Right ventricle myocardium inferior (tissue), 1 donor: ENCODE results near the gene PRMT9. TPM values are rescaled to one million over a fixed set of nuclear protein-coding genes. Genes with fewer than 3 reads are reported as not detected.

Experiments
- ATAC-seq: fragments of 200-7000 bp; cut with Tn5 transposase; one replicate; pipeline ENCODE4 v1.9.1; 2020; ENCODE audit warnings: mild to moderate bottlenecking, moderate library complexity
- DNase-seq: peaks from one replicate; pipeline ENCODE4 v3.0.0; 2021; ENCODE audit errors: missing footprints
- intact Hi-C: fragments of 100-400 bp; cut with DNase I; formaldehyde crosslinking; loops from one replicate; pipeline ENCODE4 v1.11.0; 2022
- total RNA-seq: library from RNA; stranded (reverse); fragmentation: NEBNext Ultra II Directional; extraction: Animal tissue kit (Norgen Biotek cat#: 25700); gene quantifications from one replicate; pipeline ENCODE4 v1.2.1, GENCODE V29; 2021
- donor health status: DM: no; HTN: yes; CAD: no; lungs with severe emphysema.

PRMT9 gene
- total RNA-seq, 1 donor from 2014 or later = 4.2 TPM

- no peak for ATAC-seq
- DNase-seq = no peak
- intact Hi-C loops = no loop called here
These were observed 5.1 kb upstream of the PRMT9 start for GRCh38 chr4:147689067-147689466.

- peak; percentile 43 for ATAC-seq
- intact Hi-C loops = no loop called here
- no peak for DNase-seq
These were observed 773 bp downstream of the PRMT9 start for GRCh38 chr4:147683188-147683591.

- intact Hi-C loops = no loop called here
- DNase-seq (no peak), ATAC-seq (no peak)
These were observed 1.2 kb downstream of the PRMT9 start for GRCh38 chr4:147682755-147683154.

- ATAC-seq (no peak), DNase-seq (no peak)
- intact Hi-C loops = no loop called here
These were observed 5.0 kb downstream of the PRMT9 start for GRCh38 chr4:147678796-147679549.

- ATAC-seq = no peak
- DNase-seq = no peak
- intact Hi-C loops = no loop called here
These were observed 5.9 kb downstream of the PRMT9 start for GRCh38 chr4:147678106-147678505.

- ATAC-seq = no peak
- intact Hi-C loops = no loop called here
- no peak for DNase-seq
These were observed 9.5 kb downstream of the PRMT9 start for GRCh38 chr4:147674496-147674895.

GRCh38 chr4:147674073-147674472 is 9.9 kb downstream of the PRMT9 start:
- intact Hi-C loops = no loop called here
- ATAC-seq (no peak), DNase-seq (no peak)

GRCh38 chr4:147658501-147658900 is 25.5 kb downstream of the PRMT9 start:
- ATAC-seq = no peak
- intact Hi-C loops = no loop called here
- DNase-seq = no peak

- DNase-seq (no peak), ATAC-seq (no peak)
- intact Hi-C loops = no loop called here
These were observed 28.3 kb downstream of the PRMT9 start for GRCh38 chr4:147655639-147656038.

GRCh38 chr4:147651563-147651962 is 32.4 kb downstream of the PRMT9 start:
- no peak for DNase-seq
- intact Hi-C loops = no loop called here
- no peak for ATAC-seq

- DNase-seq = no peak
- intact Hi-C loops = no loop called here
- no peak for ATAC-seq
These were observed 35.3 kb downstream of the PRMT9 start for GRCh38 chr4:147648656-147649055.

GRCh38 chr4:147645099-147645498 is 38.9 kb downstream of the PRMT9 start:
- intact Hi-C loops = no loop called here
- ATAC-seq (no peak), DNase-seq (no peak)

GRCh38 chr4:147644471-147644870 is 39.5 kb downstream of the PRMT9 start:
- intact Hi-C loops = no loop called here
- DNase-seq (no peak), ATAC-seq (no peak)

GRCh38 chr4:147643616-147644015 is 40.3 kb downstream of the PRMT9 start:
- intact Hi-C loops = no loop called here
- DNase-seq = no peak
- ATAC-seq = no peak

- ATAC-seq (no peak), DNase-seq (no peak)
- intact Hi-C loops = no loop called here
These were observed 43.6 kb downstream of the PRMT9 start for GRCh38 chr4:147640331-147640730.

- no peak for ATAC-seq
- DNase-seq = no peak
- intact Hi-C loops = no loop called here
These were observed 44.6 kb downstream of the PRMT9 start for GRCh38 chr4:147639388-147639787.

- intact Hi-C loops = no loop called here
- no peak for DNase-seq
- ATAC-seq = no peak
These were observed 45.0 kb downstream of the PRMT9 start for GRCh38 chr4:147638942-147639341.

- intact Hi-C loops = no loop called here
- no peak for ATAC-seq
- no peak for DNase-seq
These were observed 45.6 kb downstream of the PRMT9 start for GRCh38 chr4:147638365-147638764.

- DNase-seq (no peak), ATAC-seq (no peak)
- intact Hi-C loops = no loop called here
These were observed 48.6 kb downstream of the PRMT9 start for GRCh38 chr4:147635348-147635747.

- intact Hi-C loops = no loop called here
- DNase-seq = no peak
- no peak for ATAC-seq
These were observed 50.3 kb downstream of the PRMT9 start for GRCh38 chr4:147633643-147634042.

GRCh38 chr4:147633113-147633512 is 50.9 kb downstream of the PRMT9 start:
- ATAC-seq (no peak), DNase-seq (no peak)
- intact Hi-C loops = no loop called here
